ENCODE data around the gene VSTM2L. TPM values are rescaled to one million over a fixed set of nuclear protein-coding genes. Genes with fewer than 3 reads are reported as not detected.

The VSTM2L gene
- total and polyA plus RNA-seq, 2 of the 4 experiments (the other 2 are of a cell fraction) = 0.18 to 0.19 TPM

DNA sequence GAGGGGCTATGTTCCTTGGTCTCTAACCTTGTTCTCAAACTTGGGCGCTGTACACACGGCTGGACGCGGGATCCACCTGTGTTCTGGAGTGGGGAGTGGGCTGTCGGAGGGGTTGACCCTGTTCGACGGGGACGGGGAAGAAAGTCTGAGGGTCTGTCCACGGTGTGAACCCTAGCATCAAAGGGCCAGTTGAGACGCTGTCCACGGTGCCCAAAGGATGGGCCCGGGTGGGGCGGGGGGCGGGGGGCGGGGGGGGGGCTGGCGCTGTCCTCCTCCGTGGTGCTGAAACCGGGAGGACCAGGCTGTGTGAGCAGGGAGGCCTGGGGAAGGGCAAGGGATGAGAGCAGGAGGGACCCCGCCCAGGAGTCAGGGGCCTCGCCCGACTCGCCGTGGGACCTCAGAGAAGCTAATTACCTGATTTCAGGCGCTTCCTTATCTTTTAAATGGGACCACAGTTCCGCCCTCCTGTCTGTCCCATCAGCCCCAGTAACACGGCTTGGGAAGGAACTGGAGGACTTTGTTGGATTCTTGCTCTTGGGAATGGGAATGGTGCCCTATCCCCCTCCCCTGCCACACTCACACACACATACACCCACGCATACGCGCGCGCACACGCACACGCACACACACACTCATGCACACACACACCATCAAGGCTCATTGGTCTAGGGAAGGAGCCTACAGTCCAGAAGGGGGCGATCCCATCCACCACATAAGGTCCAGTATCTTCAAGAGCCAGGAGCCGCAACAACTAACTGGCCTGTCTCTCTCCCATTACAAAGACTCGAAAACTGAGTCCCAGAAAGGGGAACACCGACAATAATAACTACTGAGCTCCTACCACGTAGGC is 1.0 kb upstream of the VSTM2L start:
- Histone ChIP-seq H3K4ac (ENCODE audit: low read depth, low read length) (no peak overlapping the region), H3K9ac (ENCODE audit: low read depth, low read length) (no peak overlapping the region), H2BK120ac (ENCODE audit: low read depth, low read length) (no peak overlapping the region), H3K14ac (replicated peaks; ENCODE audit: low read depth, low read length) (no peak overlapping the region), H3K9me1 (ENCODE audit: insufficient read depth, low read length) (0 out of 2 replicates have a peak, but pooled peaks cover 2% of the 10 kb centered on the region), H2BK15ac (ENCODE audit: low read depth, low read length) (no peak overlapping the region), H3K18ac (ENCODE audit: low read depth, low read length) (no peak overlapping the region), H4K5ac (ENCODE audit: low read depth, low read length) (no peak overlapping the region), H2AK5ac (ENCODE audit: low read depth, low read length) (no peak overlapping the region), H4K20me1 (ENCODE audit: insufficient read depth, low read length) (peaks cover 14% of the 10 kb centered on the region), H3K4me1 (ENCODE audit: control insufficient read depth, insufficient read depth, low read length) (no peaks in the 10 kb centered on the region; the same call in 1 of the 2 replicates), H3K56ac (ENCODE audit: extremely low read depth, insufficient read depth, low read length) (no peak overlapping the region), H3K79me1 (ENCODE audit: low read depth in 1 of 2, low read length in 2 of 2) (no peaks in the 10 kb centered on the region), H3K4me3 (ENCODE audit: insufficient read depth, low read depth, low read length) (no peak overlapping the region), H4K91ac (ENCODE audit: insufficient read depth, low read depth, low read length) (no peak overlapping the region), H2AFZ (replicated peaks; ENCODE audit: low read length, poor library complexity) (no peak overlapping the region), H3K27me3 (ENCODE audit: control insufficient read depth, insufficient read depth, low read length) (peaks cover 75% of the 10 kb centered on the region), H3K4me2 (ENCODE audit: low read depth, low read length) (no peak overlapping the region; the same call in 1 of the 2 replicates), H3K9me3 (ENCODE audit: control insufficient read depth, insufficient read depth, low read length) (no peaks in the 10 kb centered on the region), H2BK20ac (ENCODE audit: low read depth, low read length) (no peak overlapping the region), H3K27ac (ENCODE audit: insufficient read depth, low read length) (no peak overlapping the region), H4K8ac (ENCODE audit: low read depth in 2 of 2, low read length in 2 of 2) (no peak overlapping the region), H3K23ac (ENCODE audit: low read depth, low read length) (peak overlapping the region; percentile 16; the same call in 1 of the 2 replicates), H2BK5ac (ENCODE audit: low read depth, low read length, poor library complexity, severe bottlenecking) (no peak overlapping the region), H2AK9ac (replicated peaks; ENCODE audit: low read depth, low read length, poor library complexity) (peak overlapping the region; percentile 9), H3K36me3 (ENCODE audit: control insufficient read depth, insufficient read depth, low read length) (no peaks in the 10 kb centered on the region)
- WGBS, 2 experiments (ENCODE audit: extremely low coverage in 2 of 2, insufficient read length in 1 of 2) = 34% methylated on average over 4 of the region's 38 CpGs; no CpG with 5 or more reads in 1 of the 2 experiments
- intact Hi-C loops (cut with micrococcal nuclease) = loop anchor here (2.0 to 10.0 kb wide), 4 partner anchors 91 to 423 kb away; no protein-coding TSS in a partner anchor
- CTCF ChIA-PET = no interaction called here
- POLR2A ChIA-PET (ENCODE audit: unreplicated experiment) = no interaction called here
- BruUV-seq (replicated peaks) = no TSS peak
- ATAC-seq (ENCODE audit: low read depth) (peak; percentile 46), DNase-seq (peak; percentile 60)
- dilution Hi-C loops (cut with HindIII; ENCODE audit: low sequenced_read_pairs, unreplicated experiment) = no loop called here
- TF ChIP-seq, protein P1, sequence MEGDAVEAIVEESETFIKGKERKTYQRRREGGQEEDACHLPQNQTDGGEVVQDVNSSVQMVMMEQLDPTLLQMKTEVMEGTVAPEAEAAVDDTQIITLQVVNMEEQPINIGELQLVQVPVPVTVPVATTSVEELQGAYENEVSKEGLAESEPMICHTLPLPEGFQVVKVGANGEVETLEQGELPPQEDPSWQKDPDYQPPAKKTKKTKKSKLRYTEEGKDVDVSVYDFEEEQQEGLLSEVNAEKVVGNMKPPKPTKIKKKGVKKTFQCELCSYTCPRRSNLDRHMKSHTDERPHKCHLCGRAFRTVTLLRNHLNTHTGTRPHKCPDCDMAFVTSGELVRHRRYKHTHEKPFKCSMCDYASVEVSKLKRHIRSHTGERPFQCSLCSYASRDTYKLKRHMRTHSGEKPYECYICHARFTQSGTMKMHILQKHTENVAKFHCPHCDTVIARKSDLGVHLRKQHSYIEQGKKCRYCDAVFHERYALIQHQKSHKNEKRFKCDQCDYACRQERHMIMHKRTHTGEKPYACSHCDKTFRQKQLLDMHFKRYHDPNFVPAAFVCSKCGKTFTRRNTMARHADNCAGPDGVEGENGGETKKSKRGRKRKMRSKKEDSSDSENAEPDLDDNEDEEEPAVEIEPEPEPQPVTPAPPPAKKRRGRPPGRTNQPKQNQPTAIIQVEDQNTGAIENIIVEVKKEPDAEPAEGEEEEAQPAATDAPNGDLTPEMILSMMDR (conservative IDR thresholded peaks at IDR 0.05; ENCODE audit: low read depth, low read length) = peak; percentile 42
- TF ChIP-seq CHD1 (IDR thresholded peaks at IDR 0.05; ENCODE audit: low read depth, low read length) (no peak), SMC3 (IDR thresholded peaks at IDR 0.05; ENCODE audit: low read depth, low read length) (peak; percentile 26; the same call in 1 of the 2 replicates), MAFK (IDR thresholded peaks at IDR 0.05; ENCODE audit: low read depth, low read length) (no peak), RCOR1 (IDR thresholded peaks at IDR 0.05; ENCODE audit: insufficient replicate concordance, low read length) (no peak), RAD21 (IDR thresholded peaks at IDR 0.05; ENCODE audit: low read length) (peak; percentile 50; the same call in 1 of the 2 replicates)
- in situ Hi-C loops (cut with MboI; ENCODE audit: low sequenced_read_pairs) = no loop called here
